Chondrocyte (in vitro differentiated cells): ENCODE data around the gene MSH2. TPM values are rescaled to one million over a fixed set of nuclear protein-coding genes. Genes with fewer than 3 reads are reported as not detected.

ENCODE experiments used
- DNase-seq: peaks from one replicate; pipeline ENCODE4 v3.0.0; 2021; ENCODE audit warnings: mixed read lengths, low spot score
- H3K27ac Mint-ChIP-seq: one replicate; pipeline ENCODE4 v1.8.0; 2021; ENCODE audit warnings: mild to moderate bottlenecking, moderate library complexity, mixed read lengths; ENCODE audit not compliant: unreplicated experiment
- H3K27me3 Mint-ChIP-seq: 2 replicates; pipeline ENCODE4 v1.8.0; 2021; ENCODE audit warnings: low read depth, mixed read lengths
- H3K36me3 Mint-ChIP-seq: 2 replicates; pipeline ENCODE4 v1.8.0; 2021; ENCODE audit warnings: low read depth, mixed read lengths
- H3K4me1 Mint-ChIP-seq: 2 replicates; pipeline ENCODE4 v1.8.0; 2021; ENCODE audit warnings: low read depth, mild to moderate bottlenecking, mixed read lengths
- H3K4me3 Mint-ChIP-seq: one replicate; pipeline ENCODE4 v1.8.0; 2021; ENCODE audit warnings: mild to moderate bottlenecking, moderate library complexity, mixed read lengths; ENCODE audit not compliant: unreplicated experiment
- H3K9me3 Mint-ChIP-seq: 2 replicates; pipeline ENCODE4 v1.8.0; 2021; ENCODE audit warnings: low read depth, mixed read lengths
- total RNA-seq: library from RNA; stranded (reverse); gene quantifications from 3 replicates; pipeline ENCODE4 v1.2.1, GENCODE V29; 2021
- TF ChIP-seq, protein P1 (sequence below): fragments of 200-600 bp; sonication (generic); IDR thresholded peaks from 2 replicates; pipeline ENCODE4 v1.5.0; 2021; ENCODE audit warnings: antibody characterized with exemption, mild to moderate bottlenecking, moderate library complexity

Gene MSH2
- total RNA-seq, 1 donor from 2014 or later = 21.0 TPM

DNA sequence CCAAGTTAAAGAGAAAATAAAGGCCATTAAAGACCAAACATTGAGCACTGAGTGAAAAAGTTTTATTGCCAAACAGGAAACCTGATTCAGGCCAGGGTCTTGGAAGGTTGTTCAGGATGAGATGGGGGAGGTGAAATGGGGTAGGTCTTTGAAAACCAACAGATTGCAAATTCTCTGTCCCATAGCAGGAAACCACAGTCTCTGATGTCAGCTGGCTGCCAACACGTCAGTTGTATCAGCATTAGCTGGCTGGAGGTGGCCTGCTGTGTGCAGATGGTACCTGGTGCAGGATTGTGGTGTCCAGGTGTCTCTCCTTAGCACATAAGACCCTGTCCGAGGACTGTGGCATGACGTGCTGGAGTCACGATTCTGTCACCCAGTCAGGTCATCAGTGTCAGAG is 106.3 kb downstream of the MSH2 start:
- H3K27me3 Mint-ChIP-seq = no peaks in the 10 kb centered on the region
- DNase-seq = no peak
- H3K36me3 Mint-ChIP-seq = peaks cover 2% of the 10 kb centered on the region
- H3K4me3 Mint-ChIP-seq = no peak overlapping the region
- no peak overlapping the region for H3K27ac Mint-ChIP-seq
- peaks cover 6% of the 10 kb centered on the region for H3K4me1 Mint-ChIP-seq
- TF ChIP-seq, protein P1, sequence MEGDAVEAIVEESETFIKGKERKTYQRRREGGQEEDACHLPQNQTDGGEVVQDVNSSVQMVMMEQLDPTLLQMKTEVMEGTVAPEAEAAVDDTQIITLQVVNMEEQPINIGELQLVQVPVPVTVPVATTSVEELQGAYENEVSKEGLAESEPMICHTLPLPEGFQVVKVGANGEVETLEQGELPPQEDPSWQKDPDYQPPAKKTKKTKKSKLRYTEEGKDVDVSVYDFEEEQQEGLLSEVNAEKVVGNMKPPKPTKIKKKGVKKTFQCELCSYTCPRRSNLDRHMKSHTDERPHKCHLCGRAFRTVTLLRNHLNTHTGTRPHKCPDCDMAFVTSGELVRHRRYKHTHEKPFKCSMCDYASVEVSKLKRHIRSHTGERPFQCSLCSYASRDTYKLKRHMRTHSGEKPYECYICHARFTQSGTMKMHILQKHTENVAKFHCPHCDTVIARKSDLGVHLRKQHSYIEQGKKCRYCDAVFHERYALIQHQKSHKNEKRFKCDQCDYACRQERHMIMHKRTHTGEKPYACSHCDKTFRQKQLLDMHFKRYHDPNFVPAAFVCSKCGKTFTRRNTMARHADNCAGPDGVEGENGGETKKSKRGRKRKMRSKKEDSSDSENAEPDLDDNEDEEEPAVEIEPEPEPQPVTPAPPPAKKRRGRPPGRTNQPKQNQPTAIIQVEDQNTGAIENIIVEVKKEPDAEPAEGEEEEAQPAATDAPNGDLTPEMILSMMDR = no peak
- H3K9me3 Mint-ChIP-seq = peaks cover 12% of the 10 kb centered on the region

DNA sequence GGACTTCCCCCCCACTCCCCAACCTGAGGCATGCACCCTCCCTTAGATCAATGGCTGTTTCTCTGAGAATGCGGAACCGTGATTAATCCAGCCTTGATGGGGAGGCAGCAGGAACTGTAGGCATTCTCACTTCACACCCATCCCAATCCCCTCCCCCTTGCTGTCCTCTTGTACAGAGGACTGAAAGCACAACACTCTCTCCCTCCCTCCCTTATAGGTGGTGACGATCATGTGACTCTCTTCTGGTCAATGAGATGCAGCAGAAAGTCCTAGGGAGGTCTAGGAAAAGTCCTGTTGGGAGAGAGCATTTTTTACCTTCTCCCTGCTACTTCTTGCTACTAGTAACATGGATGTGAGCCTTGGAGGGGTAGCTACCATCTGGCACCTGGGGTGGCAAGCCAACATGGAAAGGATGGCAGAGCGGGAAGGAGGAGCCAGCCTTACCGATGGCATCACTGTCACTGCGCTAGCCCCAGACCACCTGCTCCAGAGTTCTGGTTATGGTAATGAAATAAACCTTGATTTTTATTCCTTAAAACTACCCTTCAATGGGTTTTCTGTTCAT is 106.9 kb downstream of the MSH2 start:
- DNase-seq = no peak
- Mint-ChIP-seq H3K4me3 (no peak overlapping the region), H3K4me1 (peaks cover 6% of the 10 kb centered on the region), H3K27ac (no peak overlapping the region), H3K9me3 (peaks cover 7% of the 10 kb centered on the region), H3K27me3 (no peaks in the 10 kb centered on the region), H3K36me3 (peaks cover 2% of the 10 kb centered on the region)
- TF ChIP-seq, protein P1 = no peak

DNA sequence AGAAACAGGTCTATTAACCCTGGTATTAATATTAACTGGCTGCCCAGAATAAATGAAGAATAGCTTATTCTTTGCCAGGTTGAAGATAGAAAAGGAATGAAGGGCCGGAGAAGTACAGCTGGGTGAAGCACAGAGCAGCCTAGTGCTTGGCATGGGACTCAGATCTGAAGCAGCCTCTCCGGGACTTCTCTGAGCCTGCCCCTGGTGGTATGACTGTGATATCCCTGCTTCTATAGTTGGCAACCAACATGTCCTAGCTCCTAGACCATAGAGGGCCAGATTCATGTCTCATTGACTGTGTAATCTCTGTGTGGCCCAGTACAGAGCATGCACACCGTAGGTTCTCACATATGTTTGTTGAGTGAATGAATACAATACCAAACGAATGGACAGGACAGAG is 107.8 kb downstream of the MSH2 start:
- peaks cover 6% of the 10 kb centered on the region for H3K4me1 Mint-ChIP-seq
- H3K27ac Mint-ChIP-seq = no peak overlapping the region
- H3K27me3 Mint-ChIP-seq = no peaks in the 10 kb centered on the region
- TF ChIP-seq, protein P1 = no peak
- peaks cover 5% of the 10 kb centered on the region for H3K9me3 Mint-ChIP-seq
- H3K36me3 Mint-ChIP-seq = no peaks in the 10 kb centered on the region
- DNase-seq = no peak
- H3K4me3 Mint-ChIP-seq = no peak overlapping the region

DNA sequence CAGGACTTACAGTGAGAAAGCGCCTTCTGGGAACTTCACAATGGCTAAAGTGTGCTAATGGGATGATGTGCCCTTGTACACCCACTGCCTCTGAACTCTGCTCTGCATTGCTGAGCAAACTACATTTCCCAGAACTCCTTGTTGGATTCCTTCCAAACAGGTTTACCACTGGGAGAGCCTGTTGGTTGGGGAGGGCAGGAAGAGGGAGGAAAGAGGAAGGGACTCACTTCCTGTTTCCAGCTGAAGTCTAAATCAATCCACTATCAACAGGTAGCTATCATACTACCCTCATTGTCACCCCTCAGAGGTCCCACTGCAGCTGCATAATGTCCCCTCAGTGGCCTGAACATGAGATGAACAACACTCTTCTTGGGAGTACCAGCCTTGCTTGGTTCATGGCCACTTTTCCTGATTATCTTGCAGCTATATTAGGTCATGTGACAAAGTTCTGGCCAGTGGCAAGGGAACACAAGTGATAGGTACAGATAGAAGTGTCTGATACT is 109.7 kb downstream of the MSH2 start:
- TF ChIP-seq, protein P1 = no peak
- H3K4me1 Mint-ChIP-seq = peaks cover 6% of the 10 kb centered on the region
- no peak overlapping the region for H3K4me3 Mint-ChIP-seq
- H3K27ac Mint-ChIP-seq = no peak overlapping the region
- DNase-seq = no peak
- no peaks in the 10 kb centered on the region for H3K36me3 Mint-ChIP-seq
- no peaks in the 10 kb centered on the region for H3K9me3 Mint-ChIP-seq
- no peaks in the 10 kb centered on the region for H3K27me3 Mint-ChIP-seq

DNA sequence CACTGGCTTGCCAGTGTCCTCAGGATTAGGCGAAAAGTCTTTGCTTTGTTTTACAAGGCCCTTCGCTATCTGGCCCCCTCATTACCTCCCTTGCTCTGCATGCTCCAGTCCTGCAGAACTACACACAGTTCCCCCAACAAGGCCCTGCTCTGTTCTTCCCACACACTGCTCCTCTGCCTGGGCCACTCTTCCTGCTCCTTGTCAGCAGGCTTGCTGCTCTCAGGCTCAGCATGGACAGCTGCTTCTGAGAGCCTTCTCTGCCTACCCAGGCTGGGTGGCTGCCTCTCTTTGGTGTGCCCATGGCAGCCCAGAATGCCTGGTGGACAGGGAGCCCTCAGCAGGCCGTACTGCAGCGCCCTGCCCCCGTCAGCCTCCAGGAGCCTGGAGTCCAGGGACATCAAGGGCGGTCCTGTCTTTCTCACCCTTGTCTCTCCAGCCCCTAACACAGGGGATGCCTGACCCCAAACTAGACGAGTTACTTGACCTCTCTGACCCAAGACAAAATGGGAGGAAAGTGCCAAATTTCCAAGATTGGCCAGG is 111.1 kb downstream of the MSH2 start:
- Mint-ChIP-seq H3K27ac (no peak overlapping the region), H3K4me1 (no peaks in the 10 kb centered on the region)

More for the DNA sequence above, 111.1 kb downstream of the MSH2 start:
- H3K9me3 Mint-ChIP-seq = no peaks in the 10 kb centered on the region
- no peaks in the 10 kb centered on the region for H3K36me3 Mint-ChIP-seq
- TF ChIP-seq, protein P1 = no peak
- no peak overlapping the region for H3K4me3 Mint-ChIP-seq
- no peaks in the 10 kb centered on the region for H3K27me3 Mint-ChIP-seq
- no peak for DNase-seq
